ENCODE results near the gene CMPK2.

DNA sequence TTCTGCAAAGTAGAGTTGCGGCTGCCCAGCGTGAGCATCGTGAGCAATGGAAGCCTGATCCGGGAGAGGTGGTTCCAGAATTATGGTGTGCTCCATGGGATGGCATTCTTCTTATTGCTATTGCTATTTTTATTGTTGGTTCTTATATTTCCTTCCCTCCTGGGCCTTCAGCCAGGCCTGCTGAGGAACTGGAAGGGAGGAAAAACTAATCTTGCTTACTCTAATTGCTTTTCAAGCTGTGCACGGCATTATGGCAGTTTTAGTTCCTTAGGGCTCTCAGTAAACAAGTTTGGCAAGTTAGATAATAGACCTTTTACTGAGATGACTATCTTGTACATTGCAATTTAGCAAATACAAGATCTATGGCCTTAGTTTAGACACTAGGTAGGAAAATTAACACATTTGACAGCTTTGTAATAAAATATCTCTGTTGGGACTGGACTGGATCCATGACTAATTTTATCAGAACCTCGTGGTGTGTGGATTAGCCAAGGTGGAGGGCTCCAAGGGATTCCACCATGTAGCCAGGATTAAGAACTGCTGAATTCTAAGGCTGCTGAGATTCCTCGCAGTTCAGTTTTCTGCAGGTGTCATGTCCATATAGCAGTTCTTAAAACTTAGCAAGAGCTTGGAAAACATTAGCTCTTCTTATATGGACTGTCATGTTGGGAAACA is 17.9 kb upstream of the CMPK2 start:
- TF ChIP-seq EP300 (IDR thresholded peaks at IDR 0.05) (no peak), POLR2A (IDR thresholded peaks at IDR 0.05) (no peak), CTCF (IDR thresholded peaks at IDR 0.05) (no peak)

Data from sigmoid colon (tissue), 4 donors.